A673 (cell line): ENCODE data around the gene GID4. TPM values are rescaled to one million over a fixed set of nuclear protein-coding genes. Genes with fewer than 3 reads are reported as not detected.

Experiments used
- BruUV-seq: library from RNA; stranded (reverse); fragments of 400-500 nt; replicated peaks from 2 replicates; lab custom pipeline; 2021; lab: Mats Ljungman, UMichigan
- CTCF ChIA-PET: fragments of 300-600 bp; sonication (Branson Sonifier 250); formaldehyde crosslinking; loops from one replicate; lab custom pipeline; 2022; ENCODE audit warnings: antibody characterized with exemption; lab: Charles Lee
- POLR2A ChIA-PET: fragments of 300-600 bp; sonication (Branson Sonifier 250); formaldehyde crosslinking; loops from one replicate; lab custom pipeline; 2022; ENCODE audit warnings: antibody characterized with exemption; ENCODE audit not compliant: low non-redundant PET; lab: Charles Lee
- DNase-seq: peaks from one replicate; pipeline ENCODE4 v3.0.0-alpha.2; 2015; ENCODE audit warnings: low spot score
- H3K27ac ChIP-seq: fragments of 200-600 bp; sonication (generic); 2 replicates; pipeline ENCODE4 v1.5.1; 2016; ENCODE audit warnings: mixed run types, low read depth, mild to moderate bottlenecking, mixed read lengths, antibody characterized with exemption, low read length; ENCODE audit not compliant: poor library complexity, severe bottlenecking
- H3K27me3 ChIP-seq: fragments of 200-600 bp; sonication (generic); replicated peaks from 2 replicates; pipeline ENCODE4 v1.6.1; 2017; ENCODE audit warnings: mixed run types, low read depth, mild to moderate bottlenecking, mixed read lengths, antibody characterized with exemption, low read length; ENCODE audit not compliant: insufficient read depth, poor library complexity
- H3K36me3 ChIP-seq: fragments of 200-600 bp; sonication (generic); 2 replicates; pipeline ENCODE4 v1.6.1; 2016; ENCODE audit warnings: mixed run types, mild to moderate bottlenecking, mixed read lengths, antibody characterized with exemption, low read length; ENCODE audit not compliant: insufficient read depth, poor library complexity, severe bottlenecking
- H3K4me1 ChIP-seq: fragments of 200-600 bp; sonication (generic); 2 replicates; pipeline ENCODE4 v1.6.1; 2017; ENCODE audit warnings: mixed run types, mild to moderate bottlenecking, mixed read lengths, antibody characterized with exemption, low read length; ENCODE audit not compliant: insufficient read depth, poor library complexity, severe bottlenecking
- H3K4me3 ChIP-seq: fragments of 200-600 bp; sonication (generic); 2 replicates; pipeline ENCODE4 v1.5.1; 2016; ENCODE audit warnings: low read depth, mixed run types, mild to moderate bottlenecking, mixed read lengths, low read length; ENCODE audit not compliant: poor library complexity, severe bottlenecking
- H3K9me3 ChIP-seq: fragments of 200-600 bp; sonication (generic); 2 replicates; pipeline ENCODE4 v1.6.1; 2016; ENCODE audit warnings: mixed run types, low read depth, mild to moderate bottlenecking, mixed read lengths, antibody characterized with exemption, low read length; ENCODE audit not compliant: poor library complexity, severe bottlenecking
- CTCF ChIP-seq: fragments of 300-800, 200-600 bp; sonication (generic); conservative IDR thresholded peaks from 2 replicates; pipeline ENCODE4 v1.5.1; 2017; ENCODE audit warnings: low read depth, mild to moderate bottlenecking, antibody characterized with exemption, low read length, moderate library complexity, mixed read lengths
- EZH2 ChIP-seq: fragments of 200-600 bp; sonication (generic); IDR thresholded peaks from 2 replicates; pipeline ENCODE4 v1.6.1; 2017; ENCODE audit warnings: borderline replicate concordance, low read depth, mild to moderate bottlenecking, mixed read lengths, antibody characterized with exemption, low read length; ENCODE audit not compliant: poor library complexity, severe bottlenecking
- intact Hi-C: fragments of 100-400 bp; cut with micrococcal nuclease; formaldehyde crosslinking; loops from one replicate; pipeline ENCODE4 v1.10.0; 2022; ENCODE audit not compliant: unreplicated experiment
- total RNA-seq: library from RNA; stranded (reverse); gene quantifications from 2 replicates; pipeline ENCODE4 v1.2.3, GENCODE V29; 2021

Gene GID4
- total RNA-seq, 1 experiment from 2014 or later = 14.0 TPM

- BruUV-seq = no TSS peak
- H3K9me3 ChIP-seq = no peaks in the 10 kb centered on the region
- H3K4me1 ChIP-seq = peaks cover 11% of the 10 kb centered on the region
- ChIA-PET CTCF (no interaction called here), POLR2A (no interaction called here)
- H3K36me3 ChIP-seq = no peaks in the 10 kb centered on the region
- no peak overlapping the region for H3K27ac ChIP-seq
- intact Hi-C loops = loop anchor here (2.0 to 10.0 kb wide), 4 partner anchors 155 to 537 kb away; partner anchors contain the start of gene RASD1
- no peak for DNase-seq
- no peak for TF ChIP-seq EZH2
- TF ChIP-seq CTCF = no peak
- no peak overlapping the region for H3K4me3 ChIP-seq
- no peaks in the 10 kb centered on the region for H3K27me3 ChIP-seq
Observed at GRCh38 chr17:18031955-18032354, 7.3 kb upstream of the GID4 start.

- no TSS peak for BruUV-seq
- H3K27ac ChIP-seq = no peak overlapping the region
- CTCF ChIA-PET = interaction anchor here (0.7 to 1.3 kb wide), 6 partner anchors 13 to 173 kb away, joined by 3 to 5 read pairs (median 4); no protein-coding TSS in a partner anchor
- H3K9me3 ChIP-seq = no peaks in the 10 kb centered on the region
- H3K4me1 ChIP-seq = peaks cover 9% of the 10 kb centered on the region
- H3K27me3 ChIP-seq = no peaks in the 10 kb centered on the region
- intact Hi-C loops = loop anchor here (2.0 to 10.0 kb wide), 4 partner anchors 156 to 539 kb away; partner anchors contain the start of gene RASD1
- POLR2A ChIA-PET = no interaction called here
- peak; percentile 91 for DNase-seq
- H3K4me3 ChIP-seq = no peak overlapping the region
- TF ChIP-seq CTCF = peak; percentile 70
- TF ChIP-seq EZH2 = no peak
- H3K36me3 ChIP-seq = no peaks in the 10 kb centered on the region
Observed at GRCh38 chr17:18033442-18034099, 5.6 kb upstream of the GID4 start.

GRCh38 chr17:18035704-18036103 lies 3.5 kb upstream of the GID4 start:
- CTCF ChIA-PET = interaction anchor here (0.7 kb wide), 1 partner anchor 444 kb away, joined by 3 read pairs; the partner anchor contains the start of gene PEMT
- H3K9me3 ChIP-seq = no peaks in the 10 kb centered on the region
- no peaks in the 10 kb centered on the region for H3K27me3 ChIP-seq
- POLR2A ChIA-PET = no interaction called here
- intact Hi-C loops = loop anchor here (5.0 to 10.0 kb wide), 2 partner anchors 541 to 678 kb away; partner anchors contain the start of gene RASD1
- H3K4me3 ChIP-seq = no peak overlapping the region
- H3K4me1 ChIP-seq = no peaks in the 10 kb centered on the region
- DNase-seq = no peak
- BruUV-seq = no TSS peak
- no peak overlapping the region for H3K27ac ChIP-seq
- H3K36me3 ChIP-seq = no peaks in the 10 kb centered on the region
- TF ChIP-seq CTCF (no peak), EZH2 (no peak)
